SK-N-SH treated with all-trans-retinoic acid at 6 μM for 48 hours (cell line): ENCODE data around the gene TBC1D16.

Experiments used
- ATAC-seq: fragments of 200-7000 bp; cut with Tn5 transposase; 3 replicates; pipeline ENCODE4 v1.9.1; 2020; ENCODE audit warnings: mild to moderate bottlenecking, moderate library complexity
- BACH2 ChIP-seq: fragments of 250-450 bp; sonication (Bioruptor Pico); IDR thresholded peaks from 2 replicates; pipeline ENCODE4 v1.9.0; 2021; ENCODE audit warnings: mild to moderate bottlenecking, borderline replicate concordance
- CSDC2 ChIP-seq: fragments of 250-450 bp; sonication (Bioruptor Pico); IDR thresholded peaks from 2 replicates; pipeline ENCODE4 v1.5.0; 2020; ENCODE audit warnings: mild to moderate bottlenecking, moderate library complexity
- CSRNP3 ChIP-seq: fragments of 250-450 bp; sonication (Bioruptor Pico); IDR thresholded peaks from 2 replicates; pipeline ENCODE4 v1.5.1; 2021; ENCODE audit warnings: mild to moderate bottlenecking, moderate library complexity
- ESRRG ChIP-seq: fragments of 250-450 bp; sonication (Bioruptor Pico); IDR thresholded peaks from 2 replicates; pipeline ENCODE4 v1.6.1; 2021; ENCODE audit warnings: mild to moderate bottlenecking
- GLIS3 ChIP-seq: fragments of 250-450 bp; sonication (Bioruptor Pico); IDR thresholded peaks from 2 replicates; pipeline ENCODE4 v1.5.0; 2020; ENCODE audit warnings: mild to moderate bottlenecking, moderate library complexity
- ISL1 ChIP-seq: fragments of 250-450 bp; sonication (Bioruptor Pico); IDR thresholded peaks from 2 replicates; pipeline ENCODE4 v2.1.2; 2022; ENCODE audit warnings: mild to moderate bottlenecking, moderate library complexity
- OSR1 ChIP-seq: fragments of 250-450 bp; sonication (Bioruptor Pico); IDR thresholded peaks from 2 replicates; pipeline ENCODE4 v1.8.0; 2022; ENCODE audit warnings: moderate library complexity, mild to moderate bottlenecking, inconsistent platforms
- PPARA ChIP-seq: fragments of 250-450 bp; sonication (Bioruptor Pico); IDR thresholded peaks from 2 replicates; pipeline ENCODE4 v1.5.0; 2020; ENCODE audit warnings: mild to moderate bottlenecking, borderline replicate concordance
- RARB ChIP-seq: fragments of 250-450 bp; sonication (Bioruptor Pico); IDR thresholded peaks from 2 replicates; pipeline ENCODE4 v1.8.0; 2021; ENCODE audit warnings: mild to moderate bottlenecking, moderate library complexity
- SNAI2 ChIP-seq: fragments of 250-450 bp; sonication (Bioruptor Pico); IDR thresholded peaks from 2 replicates; pipeline ENCODE4 v1.5.0; 2020; ENCODE audit warnings: mild to moderate bottlenecking, moderate library complexity
- TCF4 ChIP-seq: fragments of 250-450 bp; sonication (Bioruptor Pico); IDR thresholded peaks from 2 replicates; pipeline ENCODE4 v1.8.0; 2021; ENCODE audit warnings: mild to moderate bottlenecking, moderate library complexity, borderline replicate concordance
- TOX ChIP-seq: fragments of 250-450 bp; sonication (Bioruptor Pico); IDR thresholded peaks from 2 replicates; pipeline ENCODE4 v1.8.0; 2021; ENCODE audit warnings: mild to moderate bottlenecking, moderate library complexity, borderline replicate concordance
- TSHZ2 ChIP-seq: fragments of 250-450 bp; sonication (Bioruptor Pico); IDR thresholded peaks from 2 replicates; pipeline ENCODE4 v1.5.0; 2020; ENCODE audit warnings: mild to moderate bottlenecking, moderate library complexity
- ZC3H10 ChIP-seq: fragments of 250-450 bp; sonication (Bioruptor Pico); IDR thresholded peaks from 2 replicates; pipeline ENCODE4 v1.5.1; 2021; ENCODE audit warnings: mild to moderate bottlenecking, moderate library complexity
- ZFP30 ChIP-seq: fragments of 450-650 bp; formaldehyde crosslinking; IDR thresholded peaks from 2 replicates; pipeline ENCODE4 v1.5.0; 2022; ENCODE audit warnings: mild to moderate bottlenecking, moderate library complexity
- ZNF565 ChIP-seq: fragments of 450-650 bp; formaldehyde crosslinking; conservative IDR thresholded peaks from 2 replicates; pipeline ENCODE4 v1.5.0; 2020; ENCODE audit warnings: low read depth, mild to moderate bottlenecking, moderate library complexity
- ZNF70 ChIP-seq: fragments of 450-650 bp; formaldehyde crosslinking; IDR thresholded peaks from 2 replicates; pipeline ENCODE4 v1.5.0; 2020; ENCODE audit warnings: mild to moderate bottlenecking, moderate library complexity
- ZNF8 ChIP-seq: fragments of 450-650 bp; formaldehyde crosslinking; IDR thresholded peaks from 2 replicates; pipeline ENCODE4 v1.5.0; 2020; ENCODE audit warnings: mild to moderate bottlenecking, moderate library complexity
- TF ChIP-seq, protein P1 (sequence below): fragments of 250-450 bp; sonication (Bioruptor Pico); IDR thresholded peaks from 2 replicates; pipeline ENCODE4 v1.8.0; 2020; ENCODE audit warnings: mild to moderate bottlenecking, moderate library complexity, borderline replicate concordance
- TF ChIP-seq, protein P2 (sequence below): fragments of 250-450 bp; sonication (Bioruptor Pico); IDR thresholded peaks from 2 replicates; pipeline ENCODE4 v1.8.0; 2021; ENCODE audit warnings: low read depth, mild to moderate bottlenecking, moderate library complexity, borderline replicate concordance

Gene TBC1D16

DNA sequence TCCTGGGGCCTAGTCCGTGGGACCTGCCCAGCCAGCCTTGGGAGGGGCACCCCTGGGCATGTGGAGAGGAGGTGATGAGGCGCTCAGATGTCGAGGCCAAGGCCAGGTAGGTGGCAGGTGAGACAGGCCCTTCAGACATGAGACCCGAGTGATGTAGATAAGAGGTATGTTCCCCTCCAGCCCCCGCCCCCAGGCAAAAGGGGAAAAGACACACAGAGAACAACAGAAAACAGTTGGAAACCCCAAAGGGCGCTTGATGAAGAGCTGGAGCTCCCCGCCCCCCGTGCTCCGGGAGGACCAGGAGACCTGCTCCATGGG, 101.1 kb downstream of the TBC1D16 start:
- no peak for TF ChIP-seq TOX (CRISPR knock-in tag)
- no peak for TF ChIP-seq ZFP30 (CRISPR knock-in tag)
- TF ChIP-seq CSDC2 (CRISPR knock-in tag), result no peak
- no peak for TF ChIP-seq ISL1 (CRISPR knock-in tag)
- TF ChIP-seq, protein P1, sequence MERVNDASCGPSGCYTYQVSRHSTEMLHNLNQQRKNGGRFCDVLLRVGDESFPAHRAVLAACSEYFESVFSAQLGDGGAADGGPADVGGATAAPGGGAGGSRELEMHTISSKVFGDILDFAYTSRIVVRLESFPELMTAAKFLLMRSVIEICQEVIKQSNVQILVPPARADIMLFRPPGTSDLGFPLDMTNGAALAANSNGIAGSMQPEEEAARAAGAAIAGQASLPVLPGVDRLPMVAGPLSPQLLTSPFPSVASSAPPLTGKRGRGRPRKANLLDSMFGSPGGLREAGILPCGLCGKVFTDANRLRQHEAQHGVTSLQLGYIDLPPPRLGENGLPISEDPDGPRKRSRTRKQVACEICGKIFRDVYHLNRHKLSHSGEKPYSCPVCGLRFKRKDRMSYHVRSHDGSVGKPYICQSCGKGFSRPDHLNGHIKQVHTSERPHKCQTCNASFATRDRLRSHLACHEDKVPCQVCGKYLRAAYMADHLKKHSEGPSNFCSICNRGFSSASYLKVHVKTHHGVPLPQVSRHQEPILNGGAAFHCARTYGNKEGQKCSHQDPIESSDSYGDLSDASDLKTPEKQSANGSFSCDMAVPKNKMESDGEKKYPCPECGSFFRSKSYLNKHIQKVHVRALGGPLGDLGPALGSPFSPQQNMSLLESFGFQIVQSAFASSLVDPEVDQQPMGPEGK (CRISPR knock-in tag), result no peak
- no peak for TF ChIP-seq CSRNP3
- no peak for TF ChIP-seq ESRRG (CRISPR knock-in tag)
- TF ChIP-seq ZNF565, result no peak
- no peak for TF ChIP-seq ZC3H10 (CRISPR knock-in tag)
- TF ChIP-seq TSHZ2, result no peak
- no peak for ATAC-seq

DNA sequence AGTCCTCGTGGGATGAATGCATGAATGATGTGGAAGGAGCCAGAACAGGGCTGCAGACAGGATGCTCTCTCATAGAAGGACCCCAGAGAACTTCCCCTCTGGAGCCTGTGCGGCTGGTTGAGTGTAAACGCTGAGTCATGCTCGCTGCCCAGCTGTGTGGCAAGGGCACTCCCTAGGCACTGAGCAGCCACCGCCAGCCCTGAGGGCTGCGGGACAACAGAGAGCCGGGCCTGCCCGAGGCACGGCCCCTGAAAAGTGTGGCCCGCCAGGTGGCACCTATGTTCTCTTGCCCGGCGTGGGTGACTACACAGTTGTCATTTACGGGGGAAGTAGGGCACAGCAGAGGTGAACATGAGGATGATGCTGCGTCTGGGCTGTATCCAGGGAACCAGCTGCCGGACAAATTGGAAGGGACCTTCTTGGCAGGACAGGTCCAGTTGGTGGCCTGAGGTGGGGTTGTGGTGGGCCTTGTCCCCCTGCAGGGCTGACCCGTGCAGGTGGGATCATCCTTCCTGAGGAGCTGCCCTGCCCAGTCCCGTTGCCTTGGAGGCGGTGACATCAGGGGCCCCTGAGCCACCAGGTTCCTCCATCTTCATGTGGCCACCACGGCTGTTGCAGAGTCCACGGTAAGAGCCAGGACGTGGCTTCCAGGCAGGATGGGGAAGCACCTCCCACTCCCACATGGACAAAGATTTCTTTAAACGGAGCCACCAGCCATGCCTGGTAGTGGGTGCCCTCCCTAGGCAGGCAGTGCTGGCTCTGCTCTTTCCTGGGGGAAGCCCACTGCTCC, 101.6 kb downstream of the TBC1D16 start:
- peak; percentile 41; the same call in 1 of the 2 replicates for TF ChIP-seq BACH2 (CRISPR knock-in tag)
- TF ChIP-seq, protein P2, sequence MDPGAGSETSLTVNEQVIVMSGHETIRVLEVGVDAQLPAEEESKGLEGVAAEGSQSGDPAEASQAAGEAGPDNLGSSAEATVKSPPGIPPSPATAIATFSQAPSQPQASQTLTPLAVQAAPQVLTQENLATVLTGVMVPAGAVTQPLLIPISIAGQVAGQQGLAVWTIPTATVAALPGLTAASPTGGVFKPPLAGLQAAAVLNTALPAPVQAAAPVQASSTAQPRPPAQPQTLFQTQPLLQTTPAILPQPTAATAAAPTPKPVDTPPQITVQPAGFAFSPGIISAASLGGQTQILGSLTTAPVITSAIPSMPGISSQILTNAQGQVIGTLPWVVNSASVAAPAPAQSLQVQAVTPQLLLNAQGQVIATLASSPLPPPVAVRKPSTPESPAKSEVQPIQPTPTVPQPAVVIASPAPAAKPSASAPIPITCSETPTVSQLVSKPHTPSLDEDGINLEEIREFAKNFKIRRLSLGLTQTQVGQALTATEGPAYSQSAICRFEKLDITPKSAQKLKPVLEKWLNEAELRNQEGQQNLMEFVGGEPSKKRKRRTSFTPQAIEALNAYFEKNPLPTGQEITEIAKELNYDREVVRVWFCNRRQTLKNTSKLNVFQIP (CRISPR knock-in tag), result no peak
- peak; percentile 14; the same call in 2 of the 3 replicates for ATAC-seq

DNA sequence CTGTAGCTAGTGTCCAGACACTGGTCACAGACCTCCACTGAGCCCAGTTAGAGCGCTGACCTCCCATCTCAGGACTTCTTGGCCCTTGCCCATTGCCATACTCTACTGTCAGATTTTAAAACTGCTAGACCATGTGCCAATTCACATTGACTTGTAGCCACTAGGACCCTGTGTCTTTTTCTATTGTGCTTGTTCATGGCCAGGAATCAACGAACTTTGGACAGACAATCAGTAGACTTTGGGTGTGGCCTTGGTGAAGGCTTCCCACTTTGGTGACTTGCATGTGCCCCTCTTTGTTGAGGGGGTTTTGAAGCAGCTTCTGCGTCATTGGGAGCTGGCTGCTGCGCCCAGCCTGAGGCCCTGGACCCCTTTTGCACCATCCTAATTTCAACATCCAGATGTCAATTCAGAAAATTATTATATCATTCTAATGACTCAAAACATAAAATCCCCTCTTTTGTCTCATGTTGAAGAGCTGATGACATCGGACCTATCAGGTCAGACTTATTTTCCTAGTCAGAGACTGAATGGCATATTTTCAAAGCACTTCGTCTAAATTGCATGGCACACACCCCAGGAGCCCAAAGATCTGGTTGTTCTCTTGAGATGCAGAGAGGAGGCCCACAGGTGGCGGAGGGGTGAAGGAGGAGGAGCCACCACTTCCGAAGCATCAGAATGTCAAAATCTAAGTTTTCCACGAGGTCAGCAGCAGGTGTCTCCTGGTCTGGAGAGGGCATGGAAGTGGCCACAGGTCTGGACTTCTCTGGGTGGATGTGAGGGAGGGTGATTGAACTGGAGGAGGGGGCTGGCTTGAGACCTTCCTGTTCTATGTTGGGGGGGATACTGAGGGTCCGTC, 103.0 kb downstream of the TBC1D16 start:
- TF ChIP-seq GLIS3 (CRISPR knock-in tag) (no peak), OSR1 (CRISPR knock-in tag) (no peak), CSDC2 (CRISPR knock-in tag) (no peak), TOX (CRISPR knock-in tag) (no peak), ZNF565 (no peak), RARB (CRISPR knock-in tag) (no peak), ZNF70 (CRISPR knock-in tag) (no peak)
- TF ChIP-seq, all 23 proteins: peak for 0
- ATAC-seq, result no peak

DNA sequence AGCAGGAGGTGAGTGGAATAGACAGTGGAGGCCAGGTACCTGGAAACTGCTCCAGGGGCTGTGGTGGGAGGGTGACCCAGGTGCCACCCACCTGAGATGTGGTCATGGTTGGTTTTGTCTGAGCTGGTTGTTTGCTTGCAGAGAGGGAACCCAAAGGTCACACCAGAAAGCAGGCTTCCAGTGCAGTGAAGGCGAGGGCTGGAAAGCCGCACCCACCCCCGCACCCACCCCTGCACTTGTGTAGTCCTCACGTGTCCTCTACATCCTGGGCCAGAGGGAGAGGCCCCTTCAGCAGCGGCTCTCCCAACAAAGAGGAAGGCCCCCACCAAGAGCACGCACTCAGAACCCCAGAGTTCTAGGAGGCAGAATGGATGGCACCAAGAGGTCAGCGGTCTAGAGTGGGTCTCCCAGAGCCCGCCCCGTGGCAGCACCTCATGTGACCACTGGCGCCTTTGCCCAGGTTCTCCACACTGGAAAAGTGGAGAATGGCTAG, 103.8 kb downstream of the TBC1D16 start:
- TF ChIP-seq ZFP30 (CRISPR knock-in tag), result no peak
- TF ChIP-seq GLIS3 (CRISPR knock-in tag), result no peak
- no peak for TF ChIP-seq PPARA
- no peak for TF ChIP-seq TOX (CRISPR knock-in tag)
- TF ChIP-seq BACH2 (CRISPR knock-in tag), result no peak
- TF ChIP-seq TCF4 (CRISPR knock-in tag), result no peak
- TF ChIP-seq TSHZ2, result no peak
- TF ChIP-seq CSDC2 (CRISPR knock-in tag), result no peak
- TF ChIP-seq OSR1 (CRISPR knock-in tag), result no peak
- no peak for TF ChIP-seq SNAI2 (CRISPR knock-in tag)
- no peak for TF ChIP-seq ESRRG (CRISPR knock-in tag)
- TF ChIP-seq ZC3H10 (CRISPR knock-in tag), result no peak
- TF ChIP-seq ZNF70 (CRISPR knock-in tag), result no peak
- no peak for TF ChIP-seq ZNF8 (CRISPR knock-in tag)
- TF ChIP-seq, protein P2 (CRISPR knock-in tag), result no peak
- ATAC-seq, result no peak
